Heart left ventricle (tissue), 16 donors: ENCODE results near the gene ELMOD1. TPM values are rescaled to one million over a fixed set of nuclear protein-coding genes. Genes with fewer than 3 reads are reported as not detected.

ENCODE experiments used
- ATAC-seq, 4 donors: fragments of 200-7000 bp; cut with Tn5 transposase; one replicate each; pipeline ENCODE4 v1.9.1; 2020 to 2022; ENCODE audit warnings: moderate library complexity in 4 of 4, mild to moderate bottlenecking in 3 of 4, moderate number of reproducible peaks in 1 of 4
- DNase-seq, 5 donors: peaks; one replicate each; pipeline ENCODE4 v3.0.0-alpha.2; 2020
- H3K27ac ChIP-seq, 12 donors: fragments of 200-600 bp; sonication (generic) in 4 of 12; one replicate each; pipeline versions ENCODE4 v1.5.0 to v1.8.0; 2016 to 2022; ENCODE audit warnings: mild to moderate bottlenecking in 2 of 12
- H3K27me3 ChIP-seq, 9 donors: fragments of 200-600 bp; sonication (generic) in 2 of 9; one replicate each; pipeline versions ENCODE4 v1.5.1 to v1.8.0; 2016 to 2022; ENCODE audit warnings: mild to moderate bottlenecking in 3 of 9
- H3K36me3 ChIP-seq, 9 donors: fragments of 200-600 bp; sonication (generic) in 2 of 9; one replicate each; pipeline versions ENCODE4 v1.5.0 to v1.8.0; 2018 to 2022; ENCODE audit warnings: mild to moderate bottlenecking in 2 of 9
- H3K4me1 ChIP-seq, 12 donors: fragments of 200-600 bp; sonication (generic) in 4 of 12; one replicate each; pipeline versions ENCODE4 v1.5.0 to v1.8.0; 2016 to 2022; ENCODE audit warnings: mild to moderate bottlenecking in 3 of 12
- H3K4me3 ChIP-seq, 12 donors: fragments of 200-600 bp; sonication (generic) in 4 of 12; one replicate each; pipeline versions ENCODE4 v1.5.0 to v1.8.0; 2017 to 2022; ENCODE audit warnings: mild to moderate bottlenecking in 9 of 12, moderate library complexity in 4 of 12
- H3K9me3 ChIP-seq, 12 donors: fragments of 200-600 bp; sonication (generic) in 4 of 12; one replicate each; pipeline versions ENCODE4 v1.5.0 to v1.8.0; 2016 to 2022; ENCODE audit warnings: mild to moderate bottlenecking in 1 of 12
- POLR2A ChIP-seq, 2 donors: fragments of 450-650 bp; IDR thresholded peaks; one replicate each; pipeline ENCODE4 v1.6.1; 2017; ENCODE audit warnings: antibody characterized with exemption in 2 of 2, mild to moderate bottlenecking in 2 of 2, moderate library complexity in 2 of 2
- WGBS, 4 donors: extraction: QIAGEN DNeasy Blood & Tissue Kit in 2 of 4; methylation state at CpG; one replicate each; pipeline versions ENCODE4 v1.1.5 to v1.1.7; 2013 to 2018; 5-methylcytosine and 5-hydroxymethylcytosine counted together
- intact Hi-C, 10 donors: fragments of 100-400 bp; cut with DNase I; formaldehyde crosslinking; loops; one replicate each; pipeline versions ENCODE4 v1.11.1 to v1.14.2; 2022
- polyA plus RNA-seq, 2 donors: library from polyadenylated mRNA; stranded (reverse); fragments of 200-250 nt; gene quantifications; one replicate each; pipeline ENCODE4 v1.2.3, GENCODE V29; 2013
- total RNA-seq, 9 donors: library from RNA; depleted of rRNA in 2 of 9; stranded (reverse); fragments of >200 nt in 2 of 9; fragmentation: NEBNext Ultra II Directional in 3 of 9; extraction: Animal tissue kit (Norgen Biotek cat#: 25700) in 3 of 9; gene quantifications; one replicate each; pipeline versions ENCODE4 v1.1.0 to v1.2.4, GENCODE V29; 2016 to 2023
- TF ChIP-seq, protein P1 (sequence below), 12 donors: fragments of 200-600 bp; sonication (generic) in 4 of 12; IDR thresholded peaks; one replicate each; pipeline versions ENCODE4 v1.5.0 to v1.8.0; 2018 to 2022; ENCODE audit warnings: antibody characterized with exemption in 12 of 12, mild to moderate bottlenecking in 5 of 12
- donor health status: ischemic (EF 13 %, LVEDD 7.1; RV severe dilation, severe dysfunction).
- donor health status: healthy with polysubstance abuse.
- donor health status: DM: no; HTN: yes; CAD: no.
- donor health status: DM: no; HTN: no; CAD: no.
- donor health status: ischemic (EF 25% LVEDD 6.9; RV normal size, moderate dysfunction).
- donor health status: ischemic (EF 25% LVEDD 5.7; RV mildly dilated, moderate dysfunction).
- donor health status: healthy.
- donor health status: DM: yes; HTN: yes; CAD: no.
- donor health status: ischemic (EF 35%, LVEDD 5.7; RV mildly dilated, moderate dysfunction).
- donor health status: nonischemic (EF 11% LVEDD 7.7; RV severe dilation, severe dysfunction).
- donor health status: DM: yes; HTN: yes; CAD: no.
- donor health status: PGD.
- donor health status: ischemic (EF 29% LVEDD 5.4; RV normal size, mild dysfunction).
- donor health status: nonischemic (EF 23%, LVEDD 6.1; RV moderate dilation, normal function).

Gene ELMOD1
- total and polyA plus RNA-seq, 11 donors = 0.12 to 0.75 (median 0.30) TPM; not detected in 2

DNA sequence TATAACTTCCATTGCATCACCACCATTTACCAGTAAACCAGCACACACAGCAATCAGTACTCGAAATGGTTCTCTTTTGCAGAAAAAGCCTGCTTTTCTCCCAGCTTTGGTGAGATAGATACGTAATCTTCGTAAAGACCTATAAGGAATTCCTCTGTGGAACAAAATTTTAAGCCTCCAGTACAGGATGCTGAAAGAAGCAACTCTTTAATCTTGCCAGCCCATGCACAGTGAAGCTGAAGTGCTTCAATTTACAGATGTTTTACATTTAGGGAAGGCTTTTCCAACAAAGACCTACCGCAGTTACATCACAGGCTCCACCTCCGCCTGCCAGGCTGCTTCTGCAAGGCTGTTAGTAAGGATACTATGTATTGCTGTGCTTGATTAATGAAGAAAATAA, 1.9 kb downstream of the ELMOD1 start:
- TF ChIP-seq POLR2A (IDR thresholded peaks at IDR 0.05) = no peak
- TF ChIP-seq, protein P1, sequence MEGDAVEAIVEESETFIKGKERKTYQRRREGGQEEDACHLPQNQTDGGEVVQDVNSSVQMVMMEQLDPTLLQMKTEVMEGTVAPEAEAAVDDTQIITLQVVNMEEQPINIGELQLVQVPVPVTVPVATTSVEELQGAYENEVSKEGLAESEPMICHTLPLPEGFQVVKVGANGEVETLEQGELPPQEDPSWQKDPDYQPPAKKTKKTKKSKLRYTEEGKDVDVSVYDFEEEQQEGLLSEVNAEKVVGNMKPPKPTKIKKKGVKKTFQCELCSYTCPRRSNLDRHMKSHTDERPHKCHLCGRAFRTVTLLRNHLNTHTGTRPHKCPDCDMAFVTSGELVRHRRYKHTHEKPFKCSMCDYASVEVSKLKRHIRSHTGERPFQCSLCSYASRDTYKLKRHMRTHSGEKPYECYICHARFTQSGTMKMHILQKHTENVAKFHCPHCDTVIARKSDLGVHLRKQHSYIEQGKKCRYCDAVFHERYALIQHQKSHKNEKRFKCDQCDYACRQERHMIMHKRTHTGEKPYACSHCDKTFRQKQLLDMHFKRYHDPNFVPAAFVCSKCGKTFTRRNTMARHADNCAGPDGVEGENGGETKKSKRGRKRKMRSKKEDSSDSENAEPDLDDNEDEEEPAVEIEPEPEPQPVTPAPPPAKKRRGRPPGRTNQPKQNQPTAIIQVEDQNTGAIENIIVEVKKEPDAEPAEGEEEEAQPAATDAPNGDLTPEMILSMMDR (IDR thresholded peaks at IDR 0.05) = no peak
- ATAC-seq (no peak), DNase-seq (no peak)
- H3K36me3 ChIP-seq = no peaks in the 10 kb centered on the region
- H3K9me3 ChIP-seq = no peaks in the 10 kb centered on the region
- intact Hi-C loops = no loop called here
- 17 to 45% (median 26%) methylated on average over 5 of the region's 5 CpGs for WGBS, 4 donors
- H3K4me1 ChIP-seq = peaks cover 0 to 26% (median 10%) of the 10 kb centered on the region in 12 donors
- no peak overlapping the region for H3K4me3 ChIP-seq
- no peak overlapping the region for H3K27ac ChIP-seq
- H3K27me3 ChIP-seq = peaks cover 0 to 81% (median 26%) of the 10 kb centered on the region in 9 donors

DNA sequence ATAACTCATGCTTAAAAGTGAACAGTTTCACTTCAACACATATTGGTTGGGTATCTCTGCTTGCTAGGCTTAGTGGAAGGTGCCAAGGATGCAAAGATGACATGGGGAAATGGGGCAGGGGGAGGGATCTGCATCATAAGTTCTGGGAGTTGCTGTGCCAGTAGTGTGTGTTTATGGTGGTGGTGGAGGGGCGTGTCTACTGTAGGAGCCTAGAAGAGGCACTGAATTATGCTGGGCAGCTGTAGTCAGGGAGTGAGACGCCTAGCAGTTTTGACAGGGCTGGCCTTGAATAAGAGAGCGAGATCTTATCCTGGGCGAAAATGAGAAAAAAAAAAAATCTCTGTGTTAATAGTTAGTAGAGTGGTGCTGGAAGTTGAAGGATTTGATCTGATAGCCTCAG, 3.0 kb downstream of the ELMOD1 start:
- intact Hi-C loops = no loop called here

DNA sequence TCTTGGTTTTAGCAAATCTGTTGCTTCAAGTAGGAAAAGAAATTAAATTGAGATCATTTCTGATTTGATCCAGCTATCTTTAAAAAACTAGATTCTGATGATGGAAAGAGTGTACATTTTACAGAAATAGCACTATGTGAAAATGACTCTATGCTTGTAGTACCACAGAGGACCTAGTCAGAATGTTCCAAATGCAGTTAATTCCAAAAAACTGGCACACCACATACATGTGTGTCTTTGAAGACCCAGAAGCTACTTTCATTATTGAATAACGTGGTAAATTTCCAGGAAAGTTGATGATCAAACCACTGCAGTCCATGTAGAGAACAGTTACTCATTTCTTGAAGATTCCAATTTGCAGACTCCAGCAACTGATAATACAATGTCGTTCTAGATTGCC, 3.8 kb downstream of the ELMOD1 start:
- no peaks in the 10 kb centered on the region for H3K9me3 ChIP-seq
- no peak overlapping the region for H3K27ac ChIP-seq
- 50 to 74% (median 57%) methylated on average over 2 of the region's 2 CpGs for WGBS, 4 donors
- no peak for DNase-seq
- H3K36me3 ChIP-seq = no peaks in the 10 kb centered on the region
- peaks cover 0 to 66% (median 26%) of the 10 kb centered on the region in 9 donors for H3K27me3 ChIP-seq
- no peak for TF ChIP-seq POLR2A (IDR thresholded peaks at IDR 0.05)
- TF ChIP-seq, protein P1 (IDR thresholded peaks at IDR 0.05) = no peak
- H3K4me3 ChIP-seq = no peak overlapping the region
- intact Hi-C loops = no loop called here
- peaks cover 0 to 26% (median 10%) of the 10 kb centered on the region in 12 donors for H3K4me1 ChIP-seq
- ATAC-seq = no peak

More for the DNA sequence above, 3.0 kb downstream of the ELMOD1 start:
- no peaks in the 10 kb centered on the region for H3K36me3 ChIP-seq
- WGBS, 4 donors = 30 to 39% (median 34%) methylated on average over 4 of the region's 4 CpGs
- no peaks in the 10 kb centered on the region for H3K9me3 ChIP-seq
- H3K27ac ChIP-seq = no peak overlapping the region
- peaks cover 0 to 26% (median 10%) of the 10 kb centered on the region in 12 donors for H3K4me1 ChIP-seq
- ATAC-seq = no peak
- TF ChIP-seq, protein P1 (IDR thresholded peaks at IDR 0.05) = no peak
- no peak for TF ChIP-seq POLR2A (IDR thresholded peaks at IDR 0.05)
- peaks cover 0 to 73% (median 26%) of the 10 kb centered on the region in 9 donors for H3K27me3 ChIP-seq
- no peak for DNase-seq
- H3K4me3 ChIP-seq = no peak overlapping the region

DNA sequence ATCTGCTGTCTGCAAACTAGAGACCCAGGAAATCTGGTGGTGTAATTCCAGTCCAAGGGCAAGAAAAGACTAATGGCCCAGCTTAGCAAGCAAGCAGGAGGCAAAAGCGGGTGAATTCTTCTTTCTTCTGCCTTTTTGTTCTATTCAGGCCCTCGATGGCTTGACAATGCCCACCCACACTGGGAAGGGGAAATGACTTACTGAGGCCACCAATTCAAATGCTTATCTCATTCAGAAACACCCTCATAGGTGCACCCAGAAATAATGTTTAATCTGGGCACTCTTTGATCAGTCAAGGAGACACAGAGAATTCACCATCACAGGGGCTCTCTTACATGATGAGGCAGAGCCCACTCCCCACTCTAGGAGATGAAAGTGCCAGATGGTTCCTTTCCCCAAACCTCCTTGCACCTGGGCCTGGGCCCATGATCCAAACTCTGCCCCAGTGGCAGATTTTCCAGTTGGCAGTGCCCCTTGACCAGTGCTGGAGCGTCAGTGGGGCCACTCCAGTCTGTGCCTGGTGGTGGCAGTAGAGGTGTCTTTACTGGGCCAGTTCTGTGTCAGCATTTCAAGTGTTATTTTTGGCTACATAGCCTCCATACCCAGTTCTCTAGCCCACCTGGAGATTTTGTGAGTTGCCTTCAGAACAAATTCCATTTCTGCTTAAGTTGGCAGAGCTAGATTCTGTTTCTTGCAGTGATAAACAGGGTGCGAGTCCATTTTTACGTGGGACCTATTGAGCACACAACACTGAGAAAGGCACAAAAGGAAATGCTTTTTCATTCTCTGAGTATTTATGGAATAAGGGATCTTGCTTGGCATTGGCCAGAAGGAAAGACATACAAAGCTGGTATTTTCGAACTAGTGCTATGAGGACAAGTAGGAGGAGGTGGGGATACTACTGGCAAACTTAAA, 7.5 kb downstream of the ELMOD1 start:
- intact Hi-C loops = no loop called here
- 55 to 58% (median 57%) methylated on average over 6 of the region's 6 CpGs for WGBS, 4 donors
- Histone ChIP-seq H3K4me3 (no peak overlapping the region), H3K36me3 (no peaks in the 10 kb centered on the region), H3K27ac (no peak overlapping the region), H3K4me1 (no peaks in the 10 kb centered on the region), H3K27me3 (peaks cover 0 to 45% (median 7%) of the 10 kb centered on the region in 9 donors), H3K9me3 (no peaks in the 10 kb centered on the region)
- no peak for TF ChIP-seq POLR2A (IDR thresholded peaks at IDR 0.05)
- TF ChIP-seq, protein P1 (IDR thresholded peaks at IDR 0.05) = peak in 5 of 12 donors; percentile 13 to 41 (median 29)
- DNase-seq = no peak
- peak in 2 of 4 donors; percentile 37 to 66 for ATAC-seq
